Measurements from ENCODE around the gene TMEM164. TPM values are rescaled to one million over a fixed set of nuclear protein-coding genes. Genes with fewer than 3 reads are reported as not detected.

The TMEM164 gene
- total RNA-seq, 1 experiment from 2014 or later, result 32.6 TPM

GRCh38 chrX:110219920-110220319, 217.0 kb downstream of the TMEM164 start:
- Mint-ChIP-seq H3K27me3 (ENCODE audit: unreplicated experiment) (no peaks in the 10 kb centered on the region), H3K4me1 (ENCODE audit: low read depth, unreplicated experiment) (peaks cover 22% of the 10 kb centered on the region), H3K9me3 (ENCODE audit: low read depth, unreplicated experiment) (peaks cover 3% of the 10 kb centered on the region), H3K4me3 (ENCODE audit: low read depth, unreplicated experiment) (no peak overlapping the region), H3K27ac (ENCODE audit: unreplicated experiment) (no peak overlapping the region), H3K36me3 (ENCODE audit: insufficient read depth, unreplicated experiment) (no peaks in the 10 kb centered on the region)
- DNase-seq, result no peak
- CTCF ChIA-PET, result interaction anchor here (1.0 kb wide), 1 partner anchor 121 kb away, joined by 3 read pairs; no protein-coding TSS in a partner anchor
- no peak for TF ChIP-seq CTCF (IDR thresholded peaks at IDR 0.05; ENCODE audit: unreplicated experiment)
- intact Hi-C loops (cut with micrococcal nuclease; ENCODE audit: unreplicated experiment), result loop anchor here (5.0 kb wide), 2 partner anchors 62 to 97 kb away; partner anchors contain the start of gene AMMECR1
- no TSS peak for BruUV-seq (replicated peaks)

GRCh38 chrX:110222497-110223257, 219.8 kb downstream of the TMEM164 start:
- Mint-ChIP-seq H3K27me3 (ENCODE audit: unreplicated experiment) (no peaks in the 10 kb centered on the region), H3K4me3 (ENCODE audit: low read depth, unreplicated experiment) (no peak overlapping the region), H3K36me3 (ENCODE audit: insufficient read depth, unreplicated experiment) (no peaks in the 10 kb centered on the region), H3K27ac (ENCODE audit: unreplicated experiment) (no peak overlapping the region), H3K9me3 (ENCODE audit: low read depth, unreplicated experiment) (peaks cover 3% of the 10 kb centered on the region), H3K4me1 (ENCODE audit: low read depth, unreplicated experiment) (peaks cover 6% of the 10 kb centered on the region)
- CTCF ChIA-PET, result no interaction called here
- intact Hi-C loops (cut with micrococcal nuclease; ENCODE audit: unreplicated experiment), result no loop called here
- no TSS peak for BruUV-seq (replicated peaks)
- no peak for DNase-seq
- no peak for TF ChIP-seq CTCF (IDR thresholded peaks at IDR 0.05; ENCODE audit: unreplicated experiment)

GRCh38 chrX:110224926-110225617, 222.2 kb downstream of the TMEM164 start:
- no peak for TF ChIP-seq CTCF (IDR thresholded peaks at IDR 0.05; ENCODE audit: unreplicated experiment)
- no TSS peak for BruUV-seq (replicated peaks)
- DNase-seq, result no peak
- intact Hi-C loops (cut with micrococcal nuclease; ENCODE audit: unreplicated experiment), result no loop called here
- Mint-ChIP-seq H3K36me3 (ENCODE audit: insufficient read depth, unreplicated experiment) (peaks cover 7% of the 10 kb centered on the region), H3K27ac (ENCODE audit: unreplicated experiment) (no peak overlapping the region), H3K4me1 (ENCODE audit: low read depth, unreplicated experiment) (peaks cover 14% of the 10 kb centered on the region), H3K27me3 (ENCODE audit: unreplicated experiment) (no peaks in the 10 kb centered on the region), H3K4me3 (ENCODE audit: low read depth, unreplicated experiment) (no peak overlapping the region), H3K9me3 (ENCODE audit: low read depth, unreplicated experiment) (peaks cover 3% of the 10 kb centered on the region)
- CTCF ChIA-PET, result no interaction called here

GRCh38 chrX:110226931-110227330, 224.0 kb downstream of the TMEM164 start:
- CTCF ChIA-PET, result no interaction called here
- BruUV-seq (replicated peaks), result no TSS peak
- Mint-ChIP-seq H3K9me3 (ENCODE audit: low read depth, unreplicated experiment) (no peaks in the 10 kb centered on the region), H3K36me3 (ENCODE audit: insufficient read depth, unreplicated experiment) (peaks cover 7% of the 10 kb centered on the region), H3K27ac (ENCODE audit: unreplicated experiment) (no peak overlapping the region), H3K4me3 (ENCODE audit: low read depth, unreplicated experiment) (no peak overlapping the region), H3K27me3 (ENCODE audit: unreplicated experiment) (no peaks in the 10 kb centered on the region), H3K4me1 (ENCODE audit: low read depth, unreplicated experiment) (peaks cover 15% of the 10 kb centered on the region)
- no peak for TF ChIP-seq CTCF (IDR thresholded peaks at IDR 0.05; ENCODE audit: unreplicated experiment)
- DNase-seq, result no peak
- intact Hi-C loops (cut with micrococcal nuclease; ENCODE audit: unreplicated experiment), result no loop called here

Small RNAs within 50 kb of the gene (microRNA-seq; reads per million reads assigned to microRNA genes)
- gene MIR3978 (not detected), gene MIR652 (5,413 reads per million, percentile 93 among the genes with 10 or more reads in this experiment)
